ENCODE measurements around the gene PAPOLA.

PAPOLA gene

DNA sequence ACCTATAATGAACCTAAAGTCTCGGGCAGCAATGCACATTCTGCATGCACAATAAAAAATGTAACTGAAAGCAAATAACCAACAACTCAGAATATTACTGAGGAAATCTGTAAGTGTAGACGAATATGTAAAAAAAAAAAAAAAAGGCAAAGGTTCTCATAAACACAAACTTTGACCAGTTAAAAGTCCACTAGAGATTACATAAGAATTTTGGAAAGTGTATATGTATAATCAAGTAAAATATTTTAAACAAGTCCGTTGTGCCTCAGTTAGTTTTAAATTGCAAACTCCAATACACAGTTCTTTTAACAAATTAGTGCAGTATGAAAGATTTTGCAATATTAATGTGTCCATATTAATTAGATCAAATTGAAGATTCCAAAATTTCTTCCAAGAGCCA, 35.3 kb upstream of the PAPOLA start:
- POLR2A ChIA-PET: no interaction called here
- H3K27ac ChIP-seq (ENCODE audit: extremely low read depth, low read depth, low read length): no peak overlapping the region
- H3K4me1 ChIP-seq (ENCODE audit: control insufficient read depth, insufficient read depth, low read length): no peaks in the 10 kb centered on the region
- TF ChIP-seq ZFHX2 (tag by site-specific recombination; conservative IDR thresholded peaks at IDR 0.05) (no peak), GLI4 (tag by site-specific recombination; IDR thresholded peaks at IDR 0.05) (no peak), ZNF274 (IDR thresholded peaks at IDR 0.05; ENCODE audit: low read length) (no peak), ZNF274 (tag by site-specific recombination; IDR thresholded peaks at IDR 0.05; ENCODE audit: borderline replicate concordance) (no peak), ZNF335 (tag by site-specific recombination; conservative IDR thresholded peaks at IDR 0.05) (no peak), ZXDB (tag by site-specific recombination; IDR thresholded peaks at IDR 0.05) (no peak), SP7 (tag by site-specific recombination; IDR thresholded peaks at IDR 0.05) (no peak), ZNF626 (tag by site-specific recombination; IDR thresholded peaks at IDR 0.05) (no peak), ZNF600 (tag by site-specific recombination; IDR thresholded peaks at IDR 0.05) (no peak), ZNF140 (tag by site-specific recombination; IDR thresholded peaks at IDR 0.05) (no peak), ZNF426 (tag by site-specific recombination; IDR thresholded peaks at IDR 0.05) (no peak), ZNF202 (tag by site-specific recombination; IDR thresholded peaks at IDR 0.05; ENCODE audit: borderline replicate concordance) (no peak)
- TF ChIP-seq, protein P1, sequence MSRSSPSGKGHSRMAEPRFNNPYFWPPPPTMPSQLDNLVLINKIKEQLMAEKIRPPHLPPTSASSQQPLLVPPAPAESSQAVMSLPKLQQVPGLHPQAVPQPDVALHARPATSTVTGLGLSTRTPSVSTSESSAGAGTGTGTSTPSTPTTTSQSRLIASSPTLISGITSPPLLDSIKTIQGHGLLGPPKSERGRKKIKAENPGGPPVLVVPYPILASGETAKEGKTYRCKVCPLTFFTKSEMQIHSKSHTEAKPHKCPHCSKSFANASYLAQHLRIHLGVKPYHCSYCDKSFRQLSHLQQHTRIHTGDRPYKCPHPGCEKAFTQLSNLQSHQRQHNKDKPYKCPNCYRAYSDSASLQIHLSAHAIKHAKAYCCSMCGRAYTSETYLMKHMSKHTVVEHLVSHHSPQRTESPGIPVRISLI (tag by site-specific recombination; IDR thresholded peaks at IDR 0.05): no peak
- TF ChIP-seq, protein P2, sequence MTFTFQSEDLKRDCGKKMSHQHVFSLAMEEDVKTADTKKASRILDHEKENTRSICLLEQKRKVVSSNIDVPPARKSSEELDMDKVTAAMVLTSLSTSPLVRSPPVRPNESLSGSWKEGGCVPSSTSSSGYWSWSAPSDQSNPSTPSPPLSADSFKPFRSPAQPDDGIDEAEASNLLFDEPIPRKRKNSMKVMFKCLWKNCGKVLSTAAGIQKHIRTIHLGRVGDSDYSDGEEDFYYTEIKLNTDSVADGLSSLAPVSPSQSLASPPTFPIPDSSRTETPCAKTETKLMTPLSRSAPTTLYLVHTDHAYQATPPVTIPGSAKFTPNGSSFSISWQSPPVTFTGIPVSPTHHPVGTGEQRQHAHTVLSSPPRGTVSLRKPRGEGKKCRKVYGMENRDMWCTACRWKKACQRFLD (tag by site-specific recombination; IDR thresholded peaks at IDR 0.05): no peak
- TF ChIP-seq, protein P3, sequence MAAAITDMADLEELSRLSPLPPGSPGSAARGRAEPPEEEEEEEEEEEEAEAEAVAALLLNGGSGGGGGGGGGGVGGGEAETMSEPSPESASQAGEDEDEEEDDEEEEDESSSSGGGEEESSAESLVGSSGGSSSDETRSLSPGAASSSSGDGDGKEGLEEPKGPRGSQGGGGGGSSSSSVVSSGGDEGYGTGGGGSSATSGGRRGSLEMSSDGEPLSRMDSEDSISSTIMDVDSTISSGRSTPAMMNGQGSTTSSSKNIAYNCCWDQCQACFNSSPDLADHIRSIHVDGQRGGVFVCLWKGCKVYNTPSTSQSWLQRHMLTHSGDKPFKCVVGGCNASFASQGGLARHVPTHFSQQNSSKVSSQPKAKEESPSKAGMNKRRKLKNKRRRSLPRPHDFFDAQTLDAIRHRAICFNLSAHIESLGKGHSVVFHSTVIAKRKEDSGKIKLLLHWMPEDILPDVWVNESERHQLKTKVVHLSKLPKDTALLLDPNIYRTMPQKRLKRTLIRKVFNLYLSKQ (tag by site-specific recombination; IDR thresholded peaks at IDR 0.05; ENCODE audit: borderline replicate concordance): no peak
- no peaks in the 10 kb centered on the region for H3K36me3 ChIP-seq (ENCODE audit: control insufficient read depth in 2 of 2, insufficient read depth in 1 of 2, low read length in 2 of 2)
- CTCF ChIA-PET: no interaction called here
- no peak overlapping the region for H3K4me3 ChIP-seq (ENCODE audit: low read depth, low read length)
- no peaks in the 10 kb centered on the region for H3K9me3 ChIP-seq (ENCODE audit: control insufficient read depth, insufficient read depth, low read depth, low read length)

DNA sequence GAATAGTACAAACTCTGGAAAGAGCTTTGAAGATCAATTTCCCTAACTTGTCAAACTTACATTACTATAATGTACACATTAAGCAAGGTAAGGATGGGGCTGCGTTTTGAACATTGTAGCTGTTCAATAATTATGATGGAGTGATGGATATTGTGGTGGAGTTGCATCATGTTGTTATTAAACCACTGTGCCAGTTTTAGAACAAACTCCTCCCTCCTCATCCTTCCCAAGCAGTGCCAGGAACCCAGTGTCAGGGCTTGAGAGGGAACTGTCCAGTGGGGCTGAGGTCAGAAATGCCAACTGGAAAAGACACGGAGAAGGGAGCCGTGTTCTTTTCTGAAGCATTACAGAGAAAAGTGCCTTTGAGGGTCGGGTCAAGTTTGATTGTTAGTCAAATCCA, 31.9 kb upstream of the PAPOLA start:
- no peak overlapping the region for H3K27ac ChIP-seq (ENCODE audit: extremely low read depth, low read depth, low read length)
- no peak overlapping the region for H3K4me3 ChIP-seq (ENCODE audit: low read depth, low read length)
- no peaks in the 10 kb centered on the region for H3K36me3 ChIP-seq (ENCODE audit: control insufficient read depth in 2 of 2, insufficient read depth in 1 of 2, low read length in 2 of 2)
- H3K4me1 ChIP-seq (ENCODE audit: control insufficient read depth, insufficient read depth, low read length): no peaks in the 10 kb centered on the region
- ChIA-PET POLR2A (no interaction called here), CTCF (no interaction called here)
- no peaks in the 10 kb centered on the region for H3K9me3 ChIP-seq (ENCODE audit: control insufficient read depth, insufficient read depth, low read depth, low read length)
- TF ChIP-seq REST (tag by site-specific recombination; IDR thresholded peaks at IDR 0.05) (peak; percentile 23; the same call in 1 of the 2 replicates), GLIS2 (tag by site-specific recombination; IDR thresholded peaks at IDR 0.05) (no peak), ZNF558 (tag by site-specific recombination; IDR thresholded peaks at IDR 0.05) (no peak)

Measured in HEK293 (cell line).